CD14-positive monocyte (primary cell): ENCODE results near the gene MARCHF4. TPM values are rescaled to one million over a fixed set of nuclear protein-coding genes. Genes with fewer than 3 reads are reported as not detected.

Experiments used
- DNase-seq, 3 donors: peaks; one replicate each; pipeline ENCODE4 v3.0.0-alpha.2; 2011 to 2022
- H2AFZ ChIP-seq: 2 replicates; pipeline ENCODE4 v1.6.0; 2012; ENCODE audit warnings: mild to moderate bottlenecking, low read depth, low read length, inconsistent platforms; ENCODE audit not compliant: insufficient read depth, poor library complexity, severe bottlenecking
- H3K27ac ChIP-seq, 2 donors: 1 replicate in 1 of 2; 2 replicates in 1 of 2; pipeline ENCODE4 v1.5.1; 2012 to 2013; ENCODE audit warnings: low read length in 2 of 2, control low read depth in 1 of 2, inconsistent platforms in 1 of 2, low read depth in 1 of 2, mild to moderate bottlenecking in 1 of 2
- H3K27me3 ChIP-seq, 2 donors: one replicate each; pipeline versions ENCODE4 v1.6.0 to v1.6.1; 2011 to 2013; ENCODE audit warnings: low read length in 2 of 2; ENCODE audit not compliant: control insufficient read depth in 2 of 2, insufficient read depth in 2 of 2
- H3K36me3 ChIP-seq, 2 donors: replicated peaks in 1 of 2; 1 replicate in 1 of 2; 2 replicates in 1 of 2; pipeline versions ENCODE4 v1.5.1 to v1.6.1; 2012 to 2013; ENCODE audit warnings: low read length in 2 of 2, control low read depth in 1 of 2, inconsistent platforms in 1 of 2, mild to moderate bottlenecking in 1 of 2; ENCODE audit not compliant: insufficient read depth in 2 of 2, control insufficient read depth in 1 of 2
- H3K4me1 ChIP-seq, 2 donors: 1 replicate in 1 of 2; 2 replicates in 1 of 2; pipeline versions ENCODE4 v1.5.1 to v1.6.1; 2012 to 2013; ENCODE audit warnings: low read length in 2 of 2, control low read depth in 1 of 2, inconsistent platforms in 1 of 2, mild to moderate bottlenecking in 1 of 2, moderate library complexity in 1 of 2; ENCODE audit not compliant: insufficient read depth in 2 of 2, control insufficient read depth in 1 of 2
- H3K4me2 ChIP-seq: replicated peaks from 2 replicates; pipeline ENCODE3; 2012; ENCODE audit warnings: low read length, moderate library complexity, mild to moderate bottlenecking; ENCODE audit not compliant: poor library complexity, severe bottlenecking; ENCODE audit errors: extremely low read depth
- H3K4me3 ChIP-seq, 3 experiments: fragments of 200-600 bp in 1 of 3; sonication (generic) in 1 of 3; replicated peaks in 1 of 3; 1 replicate in 2 of 3; 2 replicates in 1 of 3; pipeline ENCODE4 v1.5.1; 2011 to 2013; ENCODE audit warnings: low read length in 3 of 3, mild to moderate bottlenecking in 3 of 3, control low read depth in 2 of 3, low read depth in 2 of 3, inconsistent platforms in 1 of 3, moderate library complexity in 1 of 3
- H3K79me2 ChIP-seq: 2 replicates; pipeline ENCODE4 v1.6.0; 2012; ENCODE audit warnings: mild to moderate bottlenecking, control low read depth, inconsistent platforms, low read length, moderate library complexity; ENCODE audit not compliant: insufficient read depth
- H3K9ac ChIP-seq: 2 replicates; pipeline ENCODE4 v1.6.0; 2017; ENCODE audit warnings: low read length, mild to moderate bottlenecking; ENCODE audit not compliant: insufficient read depth, poor library complexity, severe bottlenecking
- H3K9me3 ChIP-seq, 2 donors: replicated peaks in 1 of 2; 1 replicate in 1 of 2; 2 replicates in 1 of 2; pipeline versions ENCODE4 v1.5.1 to v1.6.1; 2012 to 2013; ENCODE audit warnings: low read length in 2 of 2, control low read depth in 1 of 2; ENCODE audit not compliant: control insufficient read depth in 1 of 2, insufficient read depth in 1 of 2
- H4K20me1 ChIP-seq: 2 replicates; pipeline ENCODE4 v1.6.0; 2012; ENCODE audit warnings: mild to moderate bottlenecking, low read length, control low read depth, moderate library complexity; ENCODE audit not compliant: insufficient read depth
- H3K27ac Mint-ChIP-seq, 7 donors: one replicate each; pipeline ENCODE4 v1.8.0; 2020; ENCODE audit warnings: mild to moderate bottlenecking in 7 of 7, mixed read lengths in 7 of 7, moderate library complexity in 6 of 7, inconsistent platforms in 2 of 7
- H3K27me3 Mint-ChIP-seq, 3 donors: one replicate each; pipeline ENCODE4 v1.8.0; 2021 to 2022; ENCODE audit warnings: low read depth in 3 of 3, mild to moderate bottlenecking in 3 of 3, mixed read lengths in 3 of 3, moderate library complexity in 3 of 3, inconsistent platforms in 1 of 3
- H3K36me3 Mint-ChIP-seq, 2 donors: one replicate each; pipeline ENCODE4 v1.8.0; 2020; ENCODE audit warnings: mixed read lengths in 2 of 2, inconsistent platforms in 1 of 2, mild to moderate bottlenecking in 1 of 2
- H3K4me1 Mint-ChIP-seq: one replicate; pipeline ENCODE4 v1.8.0; 2020; ENCODE audit warnings: mild to moderate bottlenecking, mixed read lengths
- H3K4me3 Mint-ChIP-seq, 2 donors: one replicate each; pipeline ENCODE4 v1.8.0; 2020; ENCODE audit warnings: mild to moderate bottlenecking in 2 of 2, mixed read lengths in 2 of 2, moderate library complexity in 1 of 2
- H3K9me3 Mint-ChIP-seq, 7 donors: one replicate each; pipeline ENCODE4 v1.8.0; 2020 to 2022; ENCODE audit warnings: mixed read lengths in 7 of 7, mild to moderate bottlenecking in 6 of 7, moderate library complexity in 6 of 7, inconsistent platforms in 2 of 7
- WGBS: methylation state at CpG from one replicate; pipeline ENCODE4 v1.1.5; 2013; ENCODE audit warnings: missing lambda C conversion rate; ENCODE audit not compliant: insufficient coverage; 5-methylcytosine and 5-hydroxymethylcytosine counted together
- intact Hi-C, 2 donors: fragments of 100-400 bp; cut with micrococcal nuclease; formaldehyde crosslinking; loops; one replicate each; pipeline versions ENCODE4 v1.15.0 to v1.15.1; 2023
- polyA plus RNA-seq, 3 donors: library from polyadenylated mRNA; depleted of rRNA in 1 of 3; unstranded in 2 of 3; stranded (reverse) in 1 of 3; fragments of 300-500 nt in 2 of 3; fragments of >200 nt in 1 of 3; fragmentation: Illumina TruSeq in 2 of 3; gene quantifications; 1 replicate in 2 of 3; 2 replicates in 1 of 3; pipeline ENCODE4 v1.2.3, GENCODE V29; 2012 to 2021
- TF ChIP-seq, protein P1 (sequence below): fragments of 200-600 bp; IDR thresholded peaks from one replicate; pipeline ENCODE4 v1.8.0; 2022; ENCODE audit warnings: antibody characterized with exemption, mild to moderate bottlenecking

MARCHF4 gene
- polyA plus RNA-seq, 3 donors = not detected

DNA sequence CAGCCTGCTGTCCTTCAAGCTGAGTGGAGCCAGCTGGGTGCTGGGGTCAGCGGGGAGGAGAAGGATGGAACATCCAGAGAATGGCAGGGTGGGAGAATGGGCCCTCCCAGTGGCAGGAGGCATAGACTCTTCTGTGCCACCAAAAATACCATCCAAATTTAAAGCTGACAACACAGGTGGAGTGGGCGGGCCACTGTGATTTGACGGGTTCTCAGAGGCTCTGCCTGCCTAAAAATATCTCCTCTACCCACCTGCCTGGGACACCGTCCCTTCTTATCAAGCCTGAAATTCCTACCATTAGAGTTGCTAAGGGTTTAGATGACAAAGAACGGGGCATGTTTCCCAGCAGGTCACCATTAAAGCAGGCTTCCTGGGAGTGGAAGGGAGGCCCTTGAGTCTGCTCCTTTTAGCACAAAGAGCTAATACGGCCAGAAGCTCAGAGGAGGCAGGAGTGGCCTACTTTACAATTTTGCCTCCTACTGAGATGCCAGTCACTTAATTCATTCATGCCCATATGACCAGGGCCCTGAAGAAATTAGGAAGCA is 19.8 kb upstream of the MARCHF4 start:
- Histone ChIP-seq H3K79me2 (no peaks in the 10 kb centered on the region), H3K27me3 (no peaks in the 10 kb centered on the region), H4K20me1 (no peaks in the 10 kb centered on the region), H3K9ac (no peak overlapping the region), H3K4me1 (peaks cover 31 to 32% of the 10 kb centered on the region in 2 donors), H3K4me3 (no peak overlapping the region), H3K36me3 (no peaks in the 10 kb centered on the region), H2AFZ (no peak overlapping the region), H3K4me2 (no peak overlapping the region), H3K9me3 (no peaks in the 10 kb centered on the region), H3K27ac (no peak overlapping the region)
- Mint-ChIP-seq H3K4me3 (no peak overlapping the region), H3K27me3 (peaks cover 1 to 5% (median 2%) of the 10 kb centered on the region in 3 donors), H3K4me1 (peaks cover 31% of the 10 kb centered on the region), H3K27ac (peak overlapping the region in 1 of 7 donors; percentile 17), H3K9me3 (peaks cover 0 to 5% (median 0%) of the 10 kb centered on the region in 7 donors), H3K36me3 (no peaks in the 10 kb centered on the region)
- TF ChIP-seq, protein P1, sequence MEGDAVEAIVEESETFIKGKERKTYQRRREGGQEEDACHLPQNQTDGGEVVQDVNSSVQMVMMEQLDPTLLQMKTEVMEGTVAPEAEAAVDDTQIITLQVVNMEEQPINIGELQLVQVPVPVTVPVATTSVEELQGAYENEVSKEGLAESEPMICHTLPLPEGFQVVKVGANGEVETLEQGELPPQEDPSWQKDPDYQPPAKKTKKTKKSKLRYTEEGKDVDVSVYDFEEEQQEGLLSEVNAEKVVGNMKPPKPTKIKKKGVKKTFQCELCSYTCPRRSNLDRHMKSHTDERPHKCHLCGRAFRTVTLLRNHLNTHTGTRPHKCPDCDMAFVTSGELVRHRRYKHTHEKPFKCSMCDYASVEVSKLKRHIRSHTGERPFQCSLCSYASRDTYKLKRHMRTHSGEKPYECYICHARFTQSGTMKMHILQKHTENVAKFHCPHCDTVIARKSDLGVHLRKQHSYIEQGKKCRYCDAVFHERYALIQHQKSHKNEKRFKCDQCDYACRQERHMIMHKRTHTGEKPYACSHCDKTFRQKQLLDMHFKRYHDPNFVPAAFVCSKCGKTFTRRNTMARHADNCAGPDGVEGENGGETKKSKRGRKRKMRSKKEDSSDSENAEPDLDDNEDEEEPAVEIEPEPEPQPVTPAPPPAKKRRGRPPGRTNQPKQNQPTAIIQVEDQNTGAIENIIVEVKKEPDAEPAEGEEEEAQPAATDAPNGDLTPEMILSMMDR = no peak
- intact Hi-C loops = no loop called here
- no CpG with 5 or more reads among the region's 6 CpGs for WGBS
- no peak for DNase-seq

DNA sequence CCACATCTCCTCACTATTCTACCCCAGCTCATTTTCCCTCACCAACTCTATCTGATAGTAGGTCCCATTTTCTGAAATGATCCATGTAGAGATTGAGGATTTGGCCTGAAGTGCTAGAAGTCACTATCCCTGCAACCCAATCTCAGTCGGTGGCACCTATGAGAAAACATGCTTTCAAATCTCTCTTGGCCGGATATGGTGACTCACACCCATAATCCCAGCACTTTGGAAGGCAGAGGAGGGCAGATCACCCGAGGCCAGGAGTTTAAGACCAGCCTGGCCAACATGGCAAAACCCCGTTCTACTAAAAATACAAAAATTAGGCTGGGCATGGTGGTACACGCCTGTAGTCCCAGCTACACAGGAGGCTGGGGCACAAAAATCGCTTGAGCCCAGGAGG is 19.1 kb upstream of the MARCHF4 start:
- no peak overlapping the region for H3K4me2 ChIP-seq
- intact Hi-C loops = no loop called here
- H3K4me3 Mint-ChIP-seq = no peak overlapping the region

More for the DNA sequence above, 19.1 kb upstream of the MARCHF4 start:
- Mint-ChIP-seq H3K9me3 (peaks cover 0 to 5% (median 0%) of the 10 kb centered on the region in 7 donors), H3K27me3 (peaks cover under 1 to 4% (median 2%) of the 10 kb centered on the region in 3 donors), H3K27ac (no peak overlapping the region), H3K4me1 (peaks cover 31% of the 10 kb centered on the region), H3K36me3 (no peaks in the 10 kb centered on the region)
- Histone ChIP-seq H3K27ac (no peak overlapping the region), H3K79me2 (no peaks in the 10 kb centered on the region), H3K27me3 (no peaks in the 10 kb centered on the region), H4K20me1 (no peaks in the 10 kb centered on the region), H3K9me3 (no peaks in the 10 kb centered on the region), H3K4me1 (peaks cover 31 to 32% of the 10 kb centered on the region in 2 donors), H2AFZ (no peak overlapping the region), H3K9ac (no peak overlapping the region), H3K4me3 (no peak overlapping the region), H3K36me3 (no peaks in the 10 kb centered on the region)
- WGBS = 100% methylated on average over 6 of the region's 6 CpGs
- TF ChIP-seq, protein P1 = no peak
- DNase-seq = no peak
